GM19467 (cell line): ENCODE results near the gene ZNF565.
"Not testable (repeated sequence)": the region's sequence is repeated elsewhere in the genome, so short reads cannot be mapped to it uniquely, and the experiment has no call there.

Source experiments
- ATAC-seq: cut with Tn5 transposase; IDR thresholded peaks from one replicate; pipeline ENCODE4 v1.9.1; 2021; ENCODE audit warnings: mild to moderate bottlenecking, moderate library complexity; ENCODE audit not compliant: unreplicated experiment

The ZNF565 gene

GRCh38 chr19:36215276-36216123, 1.0 kb upstream of the ZNF565 start:
- no peak for ATAC-seq

- no peak for ATAC-seq
Observed at GRCh38 chr19:36212895-36213294, 1.6 kb downstream of the ZNF565 start.

- no peak for ATAC-seq
Observed at GRCh38 chr19:36210497-36210896, 4.0 kb downstream of the ZNF565 start.

- ATAC-seq: no peak
Observed at GRCh38 chr19:36209372-36209771, 5.1 kb downstream of the ZNF565 start.

GRCh38 chr19:36207605-36208252, 6.7 kb downstream of the ZNF565 start:
- ATAC-seq: no peak

GRCh38 chr19:36203293-36203692, 11.2 kb downstream of the ZNF565 start:
- no peak for ATAC-seq

GRCh38 chr19:36201684-36202083, 12.8 kb downstream of the ZNF565 start:
- no peak for ATAC-seq

GRCh38 chr19:36198119-36198518, 16.3 kb downstream of the ZNF565 start:
- ATAC-seq: no peak

GRCh38 chr19:36196249-36196648, 18.2 kb downstream of the ZNF565 start:
- no peak for ATAC-seq

- not testable (repeated sequence) for ATAC-seq
Observed at GRCh38 chr19:36186722-36187121, 27.7 kb downstream of the ZNF565 start.

- ATAC-seq: no peak
Observed at GRCh38 chr19:36183245-36183628, 31.2 kb downstream of the ZNF565 start.

- ATAC-seq: no peak
Observed at GRCh38 chr19:36182612-36183244, 31.7 kb downstream of the ZNF565 start.

GRCh38 chr19:36179077-36179476, 35.4 kb downstream of the ZNF565 start:
- not testable (repeated sequence) for ATAC-seq

GRCh38 chr19:36173846-36174245, 40.6 kb downstream of the ZNF565 start:
- not testable (repeated sequence) for ATAC-seq

GRCh38 chr19:36172852-36173251, 41.6 kb downstream of the ZNF565 start:
- no peak for ATAC-seq

GRCh38 chr19:36169084-36169760, 45.2 kb downstream of the ZNF565 start:
- ATAC-seq: no peak

GRCh38 chr19:36163813-36164212, 50.7 kb downstream of the ZNF565 start:
- ATAC-seq: no peak

- no peak for ATAC-seq
Observed at GRCh38 chr19:36160821-36161596, 53.5 kb downstream of the ZNF565 start.

- ATAC-seq: no peak
Observed at GRCh38 chr19:36153126-36153525, 61.3 kb downstream of the ZNF565 start.

GRCh38 chr19:36152352-36153091, 61.9 kb downstream of the ZNF565 start, which contains the start of gene COX7A1:
Gene COX7A1 (minus strand): TSS chr19:36152447. CDS start chr19:36152407, 40 bp downstream.
- no peak for ATAC-seq
